Measurements from ENCODE around the gene CDS2.

- TF ChIP-seq CTCF (conservative IDR thresholded peaks at IDR 0.05; ENCODE audit: low read depth, low read length) (no peak), EZH2 (IDR thresholded peaks at IDR 0.05; ENCODE audit: low read length, unreplicated experiment) (no peak), EZH2phosphoT487 (IDR thresholded peaks at IDR 0.05; ENCODE audit: borderline replicate concordance, low read length) (no peak)
Measured at GRCh38 chr20:5140195-5140594, 13.4 kb downstream of the CDS2 start.
